ENCODE results near the gene LDB2.

LDB2 gene

GRCh38 chr4:16466581-16466980 lies 431.9 kb downstream of the LDB2 start:
- H3K9me3 ChIP-seq (ENCODE audit: control insufficient read depth, low read length): no peaks in the 10 kb centered on the region
- WGBS, 2 experiments (ENCODE audit: insufficient coverage in 2 of 2): 80% methylated on average over 1 of the region's 1 CpG; no CpG with 5 or more reads in 1 of the 2 experiments
- no peak overlapping the region for H3K4me3 ChIP-seq (ENCODE audit: extremely low read depth, insufficient read depth, low read length, poor library complexity, severe bottlenecking)
- H3K36me3 ChIP-seq (ENCODE audit: control insufficient read depth, insufficient read depth, low read length): no peaks in the 10 kb centered on the region
- H3K4me1 ChIP-seq (ENCODE audit: control insufficient read depth, insufficient read depth, low read length, poor library complexity, severe bottlenecking): peaks cover under 1% of the 10 kb centered on the region
- no peak overlapping the region for H3K27ac ChIP-seq (ENCODE audit: low read depth, low read length, severe bottlenecking)

- H3K4me3 ChIP-seq (ENCODE audit: extremely low read depth, insufficient read depth, low read length, poor library complexity, severe bottlenecking): no peak overlapping the region
- H3K4me1 ChIP-seq (ENCODE audit: control insufficient read depth, insufficient read depth, low read length, poor library complexity, severe bottlenecking): peaks cover 4% of the 10 kb centered on the region
- H3K9me3 ChIP-seq (ENCODE audit: control insufficient read depth, low read length): no peaks in the 10 kb centered on the region
- WGBS, 2 experiments (ENCODE audit: insufficient coverage in 2 of 2): 80% methylated on average over 1 of the region's 2 CpGs; no CpG with 5 or more reads in 1 of the 2 experiments
- no peaks in the 10 kb centered on the region for H3K36me3 ChIP-seq (ENCODE audit: control insufficient read depth, insufficient read depth, low read length)
- H3K27ac ChIP-seq (ENCODE audit: low read depth, low read length, severe bottlenecking): no peak overlapping the region
Measured at GRCh38 chr4:16464651-16465050, 433.8 kb downstream of the LDB2 start.

DNA sequence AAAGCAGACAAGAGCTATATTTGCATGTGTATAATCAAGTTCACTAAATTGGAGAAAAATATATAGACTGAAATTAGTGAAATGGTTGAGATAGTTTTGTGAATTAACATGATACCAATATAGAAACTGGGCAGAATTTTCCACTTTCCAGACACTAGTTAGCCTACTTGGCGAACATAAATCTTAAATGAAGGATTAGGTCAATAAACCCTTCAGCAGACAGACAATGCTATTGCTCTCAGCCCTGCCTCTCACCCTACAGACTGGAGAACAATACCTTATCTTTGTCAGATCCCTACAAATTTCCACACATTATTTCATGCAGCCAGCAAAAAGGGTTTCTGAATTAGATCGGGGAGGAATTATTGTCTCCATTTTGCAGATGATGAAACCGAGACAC lies 435.8 kb downstream of the LDB2 start:
- H3K36me3 ChIP-seq (ENCODE audit: control insufficient read depth, insufficient read depth, low read length): no peaks in the 10 kb centered on the region
- WGBS, 2 experiments (ENCODE audit: insufficient coverage in 2 of 2): 75 to 92% methylated on average over 2 to 3 of the region's 3 CpGs
- no peak overlapping the region for H3K4me3 ChIP-seq (ENCODE audit: extremely low read depth, insufficient read depth, low read length, poor library complexity, severe bottlenecking)

GRCh38 chr4:16461362-16461761 lies 437.1 kb downstream of the LDB2 start:
- 100% methylated on average over 1 of the region's 1 CpG; no CpG with 5 or more reads in 1 of the 2 experiments for WGBS, 2 experiments (ENCODE audit: insufficient coverage in 2 of 2)
- H3K4me3 ChIP-seq (ENCODE audit: extremely low read depth, insufficient read depth, low read length, poor library complexity, severe bottlenecking): no peak overlapping the region
- H3K27ac ChIP-seq (ENCODE audit: low read depth, low read length, severe bottlenecking): no peak overlapping the region
- H3K36me3 ChIP-seq (ENCODE audit: control insufficient read depth, insufficient read depth, low read length): no peaks in the 10 kb centered on the region
- H3K9me3 ChIP-seq (ENCODE audit: control insufficient read depth, low read length): no peaks in the 10 kb centered on the region
- H3K4me1 ChIP-seq (ENCODE audit: control insufficient read depth, insufficient read depth, low read length, poor library complexity, severe bottlenecking): peaks cover 4% of the 10 kb centered on the region

More for the DNA sequence above, 435.8 kb downstream of the LDB2 start:
- peaks cover 4% of the 10 kb centered on the region for H3K4me1 ChIP-seq (ENCODE audit: control insufficient read depth, insufficient read depth, low read length, poor library complexity, severe bottlenecking)
- no peaks in the 10 kb centered on the region for H3K9me3 ChIP-seq (ENCODE audit: control insufficient read depth, low read length)
- no peak overlapping the region for H3K27ac ChIP-seq (ENCODE audit: low read depth, low read length, severe bottlenecking)

GRCh38 chr4:16457944-16458343 lies 440.5 kb downstream of the LDB2 start:
- H3K9me3 ChIP-seq (ENCODE audit: control insufficient read depth, low read length): no peaks in the 10 kb centered on the region
- 83 to 92% methylated on average over 4 of the region's 4 CpGs for WGBS, 2 experiments (ENCODE audit: insufficient coverage in 2 of 2)
- H3K4me3 ChIP-seq (ENCODE audit: extremely low read depth, insufficient read depth, low read length, poor library complexity, severe bottlenecking): no peak overlapping the region
- H3K36me3 ChIP-seq (ENCODE audit: control insufficient read depth, insufficient read depth, low read length): no peaks in the 10 kb centered on the region
- H3K4me1 ChIP-seq (ENCODE audit: control insufficient read depth, insufficient read depth, low read length, poor library complexity, severe bottlenecking): peaks cover 4% of the 10 kb centered on the region
- no peak overlapping the region for H3K27ac ChIP-seq (ENCODE audit: low read depth, low read length, severe bottlenecking)
